ENCODE results near the gene PLCG2. TPM values are rescaled to one million over a fixed set of nuclear protein-coding genes. Genes with fewer than 3 reads are reported as not detected.

Gene PLCG2
- polyA plus RNA-seq, 3 donors, result 19.5 to 47.4 (median 35.5) TPM

DNA sequence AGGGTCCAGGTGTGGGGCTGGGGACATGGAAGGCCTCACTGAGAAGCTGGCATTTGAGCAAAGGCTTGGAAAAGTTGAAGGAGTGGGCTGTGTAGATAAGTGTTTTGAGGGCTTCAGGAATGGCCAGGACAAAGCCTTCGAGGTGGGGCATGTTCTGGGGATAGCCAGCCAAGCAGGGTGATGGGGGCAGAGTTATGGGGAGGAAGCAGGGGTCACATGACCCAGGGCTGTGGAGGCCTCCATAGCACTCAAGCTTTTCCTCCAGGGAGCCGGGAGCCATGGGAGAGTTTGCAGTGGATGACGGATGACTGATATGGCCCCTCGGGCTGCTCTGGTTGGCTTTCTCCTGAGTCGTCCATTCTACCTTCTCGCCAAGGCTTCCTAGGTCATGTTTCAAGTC, 27.6 kb downstream of the PLCG2 start:
- no peaks in the 10 kb centered on the region for H3K27me3 ChIP-seq (ENCODE audit: control insufficient read depth in 2 of 2, insufficient read depth in 2 of 2, low read length in 2 of 2)
- H3K4me1 ChIP-seq (ENCODE audit: control insufficient read depth in 1 of 2, insufficient read depth in 2 of 2, low read length in 2 of 2), result peaks cover 31 to 50% of the 10 kb centered on the region in 2 donors
- DNase-seq, result no peak
- peaks cover 0 to 2% (median 0%) of the 10 kb centered on the region in 3 donors for H3K27me3 Mint-ChIP-seq (ENCODE audit: low read depth in 3 of 3)
- no peaks in the 10 kb centered on the region for H3K9me3 ChIP-seq (replicated peaks in 1 of 2; ENCODE audit: control insufficient read depth in 1 of 2, insufficient read depth in 1 of 2, low read length in 2 of 2)
- H4K20me1 ChIP-seq (ENCODE audit: insufficient read depth, low read length), result peaks cover 94% of the 10 kb centered on the region
- H3K4me1 Mint-ChIP-seq, result peaks cover 68% of the 10 kb centered on the region
- WGBS (ENCODE audit: insufficient coverage), result 100% methylated on average over 4 of the region's 6 CpGs
- H3K36me3 Mint-ChIP-seq, result peaks cover 28 to 55% of the 10 kb centered on the region in 2 donors
- H3K9ac ChIP-seq (ENCODE audit: insufficient read depth, low read length, poor library complexity, severe bottlenecking), result no peak overlapping the region
- no peak overlapping the region for H3K27ac ChIP-seq (ENCODE audit: low read depth in 1 of 2, low read length in 2 of 2)
- peak overlapping the region in 4 of 7 donors; percentile 2 to 85 (median 12) for H3K27ac Mint-ChIP-seq
- peaks cover 84% of the 10 kb centered on the region for H3K79me2 ChIP-seq (ENCODE audit: insufficient read depth, low read length)
- H3K36me3 ChIP-seq (replicated peaks in 1 of 2; ENCODE audit: control insufficient read depth in 1 of 2, insufficient read depth in 2 of 2, low read length in 2 of 2), result peaks cover 0 to 36% of the 10 kb centered on the region in 2 donors
- H3K9me3 Mint-ChIP-seq, result peaks cover 0 to 2% (median 0%) of the 10 kb centered on the region in 7 donors
- intact Hi-C loops (cut with micrococcal nuclease), result no loop called here
- H3K4me3 ChIP-seq (replicated peaks in 1 of 3; ENCODE audit: low read depth in 2 of 3, low read length in 3 of 3), result no peak overlapping the region
- TF ChIP-seq, protein P1, sequence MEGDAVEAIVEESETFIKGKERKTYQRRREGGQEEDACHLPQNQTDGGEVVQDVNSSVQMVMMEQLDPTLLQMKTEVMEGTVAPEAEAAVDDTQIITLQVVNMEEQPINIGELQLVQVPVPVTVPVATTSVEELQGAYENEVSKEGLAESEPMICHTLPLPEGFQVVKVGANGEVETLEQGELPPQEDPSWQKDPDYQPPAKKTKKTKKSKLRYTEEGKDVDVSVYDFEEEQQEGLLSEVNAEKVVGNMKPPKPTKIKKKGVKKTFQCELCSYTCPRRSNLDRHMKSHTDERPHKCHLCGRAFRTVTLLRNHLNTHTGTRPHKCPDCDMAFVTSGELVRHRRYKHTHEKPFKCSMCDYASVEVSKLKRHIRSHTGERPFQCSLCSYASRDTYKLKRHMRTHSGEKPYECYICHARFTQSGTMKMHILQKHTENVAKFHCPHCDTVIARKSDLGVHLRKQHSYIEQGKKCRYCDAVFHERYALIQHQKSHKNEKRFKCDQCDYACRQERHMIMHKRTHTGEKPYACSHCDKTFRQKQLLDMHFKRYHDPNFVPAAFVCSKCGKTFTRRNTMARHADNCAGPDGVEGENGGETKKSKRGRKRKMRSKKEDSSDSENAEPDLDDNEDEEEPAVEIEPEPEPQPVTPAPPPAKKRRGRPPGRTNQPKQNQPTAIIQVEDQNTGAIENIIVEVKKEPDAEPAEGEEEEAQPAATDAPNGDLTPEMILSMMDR (IDR thresholded peaks at IDR 0.05), result no peak
- no peak overlapping the region for H2AFZ ChIP-seq (ENCODE audit: insufficient read depth, low read depth, low read length, poor library complexity, severe bottlenecking)
- no peak overlapping the region for H3K4me2 ChIP-seq (replicated peaks; ENCODE audit: extremely low read depth, low read length, poor library complexity, severe bottlenecking)
- H3K4me3 Mint-ChIP-seq, result no peak overlapping the region

DNA sequence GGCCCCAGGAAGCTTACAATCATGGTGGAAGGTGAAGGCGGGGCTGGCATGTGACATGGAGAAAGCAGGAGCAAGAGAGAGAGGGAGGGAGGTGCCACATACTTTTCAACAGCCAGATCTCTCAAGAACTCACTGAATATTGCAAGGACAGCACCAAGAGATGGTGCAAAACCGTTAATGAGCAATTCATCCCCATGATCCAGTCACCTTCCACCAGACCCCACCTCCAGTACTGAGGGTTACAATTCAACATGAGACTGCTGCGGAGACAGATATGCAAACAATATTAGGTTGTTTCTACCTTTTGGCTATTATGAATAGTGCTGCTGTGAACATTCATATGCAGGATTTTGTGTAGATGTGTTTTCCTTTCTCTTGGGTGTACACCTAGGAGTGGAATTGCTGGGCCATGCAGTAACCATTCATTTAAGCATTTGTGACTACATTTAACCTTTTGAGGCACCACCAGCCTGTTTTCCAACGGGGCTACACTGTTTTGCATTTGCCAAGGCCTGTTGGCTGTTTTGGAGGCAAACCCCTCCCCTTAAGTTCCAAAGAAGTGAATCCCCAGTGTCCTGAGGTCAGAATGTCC, 28.8 kb downstream of the PLCG2 start:
- Histone ChIP-seq H3K27me3 (ENCODE audit: control insufficient read depth in 2 of 2, insufficient read depth in 2 of 2, low read length in 2 of 2) (no peaks in the 10 kb centered on the region), H3K9ac (ENCODE audit: insufficient read depth, low read length, poor library complexity, severe bottlenecking) (no peak overlapping the region), H3K4me2 (replicated peaks; ENCODE audit: extremely low read depth, low read length, poor library complexity, severe bottlenecking) (no peak overlapping the region), H3K79me2 (ENCODE audit: insufficient read depth, low read length) (peaks cover 74% of the 10 kb centered on the region), H2AFZ (ENCODE audit: insufficient read depth, low read depth, low read length, poor library complexity, severe bottlenecking) (no peak overlapping the region), H3K9me3 (replicated peaks in 1 of 2; ENCODE audit: control insufficient read depth in 1 of 2, insufficient read depth in 1 of 2, low read length in 2 of 2) (no peaks in the 10 kb centered on the region), H3K4me1 (ENCODE audit: control insufficient read depth in 1 of 2, insufficient read depth in 2 of 2, low read length in 2 of 2) (peaks cover 31 to 45% of the 10 kb centered on the region in 2 donors), H3K27ac (ENCODE audit: low read depth in 1 of 2, low read length in 2 of 2) (no peak overlapping the region), H4K20me1 (ENCODE audit: insufficient read depth, low read length) (peaks cover 87% of the 10 kb centered on the region), H3K36me3 (replicated peaks in 1 of 2; ENCODE audit: control insufficient read depth in 1 of 2, insufficient read depth in 2 of 2, low read length in 2 of 2) (peaks cover 0 to 31% of the 10 kb centered on the region in 2 donors), H3K4me3 (replicated peaks in 1 of 3; ENCODE audit: low read depth in 2 of 3, low read length in 3 of 3) (no peak overlapping the region)
- intact Hi-C loops (cut with micrococcal nuclease), result no loop called here
- Mint-ChIP-seq H3K27me3 (ENCODE audit: low read depth in 3 of 3) (peaks cover 0 to 2% (median 0%) of the 10 kb centered on the region in 3 donors), H3K27ac (peak overlapping the region in 2 of 7 donors; percentile 20 to 60), H3K36me3 (peaks cover 33 to 52% of the 10 kb centered on the region in 2 donors), H3K9me3 (no peaks in the 10 kb centered on the region), H3K4me1 (peaks cover 70% of the 10 kb centered on the region), H3K4me3 (no peak overlapping the region)
- WGBS (ENCODE audit: insufficient coverage), result 100% methylated on average over 1 of the region's 4 CpGs
- TF ChIP-seq, protein P1 (IDR thresholded peaks at IDR 0.05), result no peak
- DNase-seq, result no peak

Measured in CD14-positive monocyte (primary cell).